ENCODE data around the gene ZC3H14.

DNA sequence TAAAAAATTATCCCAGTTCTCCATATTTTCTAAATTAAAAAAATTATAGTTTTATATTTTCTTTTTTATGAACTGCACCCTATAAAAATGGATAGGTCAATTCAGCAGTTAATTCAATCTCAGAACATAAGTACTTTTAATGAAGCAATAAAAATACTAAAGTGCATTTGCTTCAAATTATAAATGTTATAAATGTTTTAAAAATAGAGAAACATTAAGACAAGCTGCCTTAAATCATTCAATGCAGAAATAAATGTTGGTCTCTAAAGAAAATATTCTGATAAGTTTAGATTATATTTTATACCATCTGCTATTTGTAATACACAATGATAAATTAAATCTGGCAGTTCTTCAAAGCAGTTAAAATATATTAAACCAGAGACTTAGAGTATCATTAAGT lies 65.6 kb downstream of the ZC3H14 start:
- TF ChIP-seq, protein P1, sequence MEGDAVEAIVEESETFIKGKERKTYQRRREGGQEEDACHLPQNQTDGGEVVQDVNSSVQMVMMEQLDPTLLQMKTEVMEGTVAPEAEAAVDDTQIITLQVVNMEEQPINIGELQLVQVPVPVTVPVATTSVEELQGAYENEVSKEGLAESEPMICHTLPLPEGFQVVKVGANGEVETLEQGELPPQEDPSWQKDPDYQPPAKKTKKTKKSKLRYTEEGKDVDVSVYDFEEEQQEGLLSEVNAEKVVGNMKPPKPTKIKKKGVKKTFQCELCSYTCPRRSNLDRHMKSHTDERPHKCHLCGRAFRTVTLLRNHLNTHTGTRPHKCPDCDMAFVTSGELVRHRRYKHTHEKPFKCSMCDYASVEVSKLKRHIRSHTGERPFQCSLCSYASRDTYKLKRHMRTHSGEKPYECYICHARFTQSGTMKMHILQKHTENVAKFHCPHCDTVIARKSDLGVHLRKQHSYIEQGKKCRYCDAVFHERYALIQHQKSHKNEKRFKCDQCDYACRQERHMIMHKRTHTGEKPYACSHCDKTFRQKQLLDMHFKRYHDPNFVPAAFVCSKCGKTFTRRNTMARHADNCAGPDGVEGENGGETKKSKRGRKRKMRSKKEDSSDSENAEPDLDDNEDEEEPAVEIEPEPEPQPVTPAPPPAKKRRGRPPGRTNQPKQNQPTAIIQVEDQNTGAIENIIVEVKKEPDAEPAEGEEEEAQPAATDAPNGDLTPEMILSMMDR (IDR thresholded peaks at IDR 0.05) = no peak
- TF ChIP-seq POLR2A (IDR thresholded peaks at IDR 0.05) = no peak

All from tibial nerve (tissue), 3 donors.